H1 (cell line): ENCODE results near the gene DAPK2. TPM values are rescaled to one million over a fixed set of nuclear protein-coding genes. Genes with fewer than 3 reads are reported as not detected.

Experiments
- CTCF ChIA-PET: fragments of 300-600 bp; sonication (Branson Sonifier 250); formaldehyde crosslinking; loops from one replicate; lab custom pipeline; 2021; ENCODE audit not compliant: partially characterized antibody; lab: Charles Lee
- POLR2A ChIA-PET: fragments of 300-600 bp; sonication (Branson Sonifier 250); formaldehyde crosslinking; loops from one replicate; lab custom pipeline; 2021; ENCODE audit warnings: inconsistent platforms; ENCODE audit not compliant: partially characterized antibody; lab: Charles Lee
- DNase-seq, 2 experiments: peaks; one replicate each; pipeline versions ENCODE4 v3.0.0 to v3.0.0-alpha.2; 2010 to 2022; ENCODE audit warnings: low spot score in 2 of 2, low read depth in 1 of 2, mixed read lengths in 1 of 2
- FAIRE-seq: peaks from 2 replicates; lab custom pipeline; 2011; peaks lifted over from hg19 to GRCh38; lab: Jason Lieb, UNC
- H2AFZ ChIP-seq: 2 replicates; pipeline ENCODE4 v1.8.1; 2012; ENCODE audit warnings: low read length, inconsistent platforms
- H2AK5ac ChIP-seq: 2 replicates; pipeline ENCODE4 v1.6.1; 2013; ENCODE audit warnings: low read depth, low read length
- H2BK120ac ChIP-seq: replicated peaks from 2 replicates; pipeline ENCODE3; 2013; ENCODE audit warnings: low read depth, low read length, inconsistent platforms
- H2BK12ac ChIP-seq: 2 replicates; pipeline ENCODE4 v1.6.1; 2013; ENCODE audit warnings: low read depth, low read length
- H2BK15ac ChIP-seq: 2 replicates; pipeline ENCODE4 v1.6.1; 2013; ENCODE audit warnings: low read length
- H2BK20ac ChIP-seq: 2 replicates; pipeline ENCODE4 v1.6.1; 2013; ENCODE audit warnings: low read length
- H2BK5ac ChIP-seq: 2 replicates; pipeline ENCODE4 v1.6.1; 2013; ENCODE audit warnings: low read depth, low read length
- H3K14ac ChIP-seq: 2 replicates; pipeline ENCODE4 v1.6.1; 2013; ENCODE audit warnings: inconsistent platforms; ENCODE audit not compliant: insufficient read length
- H3K18ac ChIP-seq: 2 replicates; pipeline ENCODE4 v1.6.1; 2013; ENCODE audit warnings: low read length; ENCODE audit errors: extremely low read depth
- H3K23ac ChIP-seq: 2 replicates; pipeline ENCODE4 v1.6.1; 2013; ENCODE audit warnings: inconsistent platforms; ENCODE audit not compliant: insufficient read length
- H3K23me2 ChIP-seq: 2 replicates; pipeline ENCODE4 v1.6.1; 2013; ENCODE audit warnings: low read depth, low read length
- H3K27ac ChIP-seq: 2 replicates; pipeline ENCODE4 v1.6.1; 2011; ENCODE audit warnings: low read depth, low read length, inconsistent platforms
- H3K27me3 ChIP-seq, 4 experiments: replicated peaks in 1 of 4; 1 replicate in 1 of 4; 2 replicates in 3 of 4; pipeline versions ENCODE4 v1.6.1 to v1.8.1; 2011 to 2013; ENCODE audit warnings: low read length in 3 of 4, mild to moderate bottlenecking in 3 of 4, inconsistent platforms in 2 of 4, mixed read lengths in 2 of 4, moderate library complexity in 1 of 4; ENCODE audit not compliant: control insufficient read depth in 3 of 4, insufficient read depth in 3 of 4; ENCODE audit errors: extremely low read depth in 1 of 4
- H3K36me3 ChIP-seq, 4 experiments: 2 replicates each; pipeline versions ENCODE4 v1.6.1 to v1.8.1; 2011 to 2013; ENCODE audit warnings: mild to moderate bottlenecking in 4 of 4, low read length in 3 of 4, moderate library complexity in 2 of 4, control low read depth in 1 of 4, inconsistent platforms in 1 of 4; ENCODE audit not compliant: insufficient read depth in 4 of 4, control insufficient read depth in 2 of 4
- H3K4ac ChIP-seq: replicated peaks from 2 replicates; pipeline ENCODE3; 2013; ENCODE audit warnings: low read length, low read depth, mixed read lengths, inconsistent platforms; ENCODE audit not compliant: insufficient read length
- H3K4me1 ChIP-seq, 4 experiments: replicated peaks in 1 of 4; 1 replicate in 1 of 4; 2 replicates in 3 of 4; pipeline versions ENCODE4 v1.6.1 to v1.8.1; 2011 to 2013; ENCODE audit warnings: low read length in 3 of 4, inconsistent platforms in 2 of 4, mixed read lengths in 1 of 4; ENCODE audit not compliant: insufficient read depth in 4 of 4, control insufficient read depth in 3 of 4
- H3K4me2 ChIP-seq, 2 experiments: 2 replicates each; pipeline versions ENCODE4 v1.6.1 to v1.8.1; 2011 to 2013; ENCODE audit warnings: low read depth in 2 of 2, low read length in 2 of 2, control low read depth in 1 of 2, inconsistent platforms in 1 of 2, mild to moderate bottlenecking in 1 of 2; ENCODE audit not compliant: insufficient read depth in 1 of 2
- H3K4me3 ChIP-seq, 4 experiments: fragments of 200-600, 300-600 bp in 1 of 4; sonication (generic), shearing (Covaris generic), sonication (Bioruptor Twin) in 1 of 4; 2 replicates each; pipeline versions ENCODE4 v1.5.1 to v1.8.1; 2011 to 2016; ENCODE audit warnings: low read length in 4 of 4, low read depth in 3 of 4, control low read depth in 2 of 4, inconsistent platforms in 2 of 4, mild to moderate bottlenecking in 2 of 4, mixed read lengths in 1 of 4, moderate library complexity in 1 of 4; ENCODE audit not compliant: insufficient read depth in 2 of 4; ENCODE audit errors: extremely low read depth in 1 of 4
- H3K56ac ChIP-seq: replicated peaks from 2 replicates; pipeline ENCODE3; 2013; ENCODE audit warnings: low read depth, mild to moderate bottlenecking, mixed read lengths, low read length, inconsistent platforms; ENCODE audit not compliant: insufficient read length
- H3K79me1 ChIP-seq: 2 replicates; pipeline ENCODE4 v1.6.1; 2013; ENCODE audit warnings: low read depth, low read length, control low read depth
- H3K79me2 ChIP-seq, 2 experiments: 2 replicates each; pipeline versions ENCODE4 v1.6.1 to v1.8.1; 2012 to 2013; ENCODE audit warnings: low read length in 2 of 2, mild to moderate bottlenecking in 2 of 2, inconsistent platforms in 1 of 2; ENCODE audit not compliant: insufficient read depth in 2 of 2, control insufficient read depth in 1 of 2
- H3K9ac ChIP-seq, 4 experiments: replicated peaks in 1 of 4; 1 replicate in 1 of 4; 2 replicates in 3 of 4; pipeline versions ENCODE4 v1.6.1 to v1.8.1; 2011 to 2013; ENCODE audit warnings: low read depth in 3 of 4, low read length in 3 of 4, control low read depth in 2 of 4, mild to moderate bottlenecking in 2 of 4, moderate library complexity in 2 of 4, inconsistent platforms in 1 of 4; ENCODE audit errors: extremely low read depth in 1 of 4
- H3K9me3 ChIP-seq, 2 experiments: 2 replicates each; pipeline versions ENCODE4 v1.6.1 to v1.8.1; 2012 to 2013; ENCODE audit warnings: mild to moderate bottlenecking in 2 of 2, moderate library complexity in 2 of 2, control low read depth in 1 of 2, inconsistent platforms in 1 of 2, low read depth in 1 of 2, low read length in 1 of 2, mixed read lengths in 1 of 2; ENCODE audit not compliant: insufficient read depth in 2 of 2
- H4K20me1 ChIP-seq, 2 experiments: replicated peaks in 1 of 2; 2 replicates each; pipeline versions ENCODE3 to v1.8.1; 2011 to 2013; ENCODE audit warnings: inconsistent platforms in 2 of 2, low read length in 2 of 2, mild to moderate bottlenecking in 1 of 2; ENCODE audit not compliant: insufficient read depth in 2 of 2, control insufficient read depth in 1 of 2
- H4K5ac ChIP-seq: 2 replicates; pipeline ENCODE4 v1.6.1; 2013; ENCODE audit warnings: low read length, low read depth, mixed read lengths, inconsistent platforms; ENCODE audit not compliant: insufficient read length
- H4K8ac ChIP-seq: 2 replicates; pipeline ENCODE4 v1.8.0; 2013; ENCODE audit warnings: mild to moderate bottlenecking, moderate library complexity, low read length, inconsistent platforms; ENCODE audit not compliant: insufficient read depth; ENCODE audit errors: extremely low read depth
- H4K91ac ChIP-seq: replicated peaks from 2 replicates; pipeline ENCODE3; 2013; ENCODE audit warnings: low read length, mixed read lengths, inconsistent platforms; ENCODE audit not compliant: insufficient read length
- ATF3 ChIP-seq: IDR thresholded peaks from 2 replicates; pipeline ENCODE4 v1.6.1; 2011; ENCODE audit warnings: low read depth, mild to moderate bottlenecking, low read length; ENCODE audit not compliant: insufficient read depth
- BCL11A ChIP-seq, 2 experiments: IDR thresholded peaks; one replicate each; pipeline ENCODE4 v1.6.1; 2011; ENCODE audit warnings: low read depth in 2 of 2, low read length in 2 of 2, mild to moderate bottlenecking in 2 of 2
- KDM1A ChIP-seq: fragments of 200-600, 300-600 bp; sonication (generic); IDR thresholded peaks from 2 replicates; pipeline ENCODE4 v1.7.1; 2016; ENCODE audit warnings: mild to moderate bottlenecking, low read length, borderline replicate concordance
- KDM4A ChIP-seq: IDR thresholded peaks from one replicate; pipeline ENCODE4 v1.7.1; 2012; ENCODE audit warnings: low read depth, mild to moderate bottlenecking, moderate library complexity, low read length, inconsistent platforms; ENCODE audit not compliant: severe bottlenecking
- NANOG ChIP-seq: IDR thresholded peaks from 2 replicates; pipeline ENCODE4 v1.6.1; 2011; ENCODE audit warnings: low read length, low read depth, mild to moderate bottlenecking, inconsistent platforms; ENCODE audit not compliant: insufficient read depth, poor library complexity, severe bottlenecking
- PHF8 ChIP-seq: fragments of 200-600 bp; sonication (generic); conservative IDR thresholded peaks from 2 replicates; pipeline ENCODE4 v1.7.1; 2012; ENCODE audit warnings: low read depth, mild to moderate bottlenecking, inconsistent platforms, low read length, moderate library complexity
- RAD21 ChIP-seq, 2 experiments: IDR thresholded peaks in 1 of 2; conservative IDR thresholded peaks in 1 of 2; 2 replicates each; pipeline ENCODE4 v1.6.1; 2011; ENCODE audit warnings: low read depth in 2 of 2, low read length in 2 of 2, improper control_type of control experiment in 1 of 2, inconsistent platforms in 1 of 2, mild to moderate bottlenecking in 1 of 2, moderate library complexity in 1 of 2
- SUZ12 ChIP-seq: fragments of 200-600 bp; sonication (generic); IDR thresholded peaks from 2 replicates; pipeline ENCODE4 v1.6.1; 2012; ENCODE audit warnings: mild to moderate bottlenecking, inconsistent platforms, low read length, moderate library complexity, mixed read lengths
- ZNF274 ChIP-seq: IDR thresholded peaks from 2 replicates; pipeline ENCODE4 v1.7.0; 2012; ENCODE audit warnings: low read length, borderline replicate concordance; ENCODE audit errors: extremely low read depth
- WGBS, 2 experiments: shearing (Covaris generic) in 1 of 2; methylation state at CpG; one replicate each; pipeline versions ENCODE4 v1.1.6 to v1.1.7; 2013 to 2015; ENCODE audit warnings: low lambda C conversion rate in 2 of 2, mixed read lengths in 2 of 2, inconsistent platforms in 1 of 2, low coverage in 1 of 2, missing lambda C conversion rate in 1 of 2; ENCODE audit not compliant: insufficient replicate concordance in 2 of 2, insufficient coverage in 1 of 2, insufficient read length in 1 of 2; ENCODE audit errors: extremely low coverage in 1 of 2, missing lambda C conversion rate in 1 of 2; 5-methylcytosine and 5-hydroxymethylcytosine counted together
- polyA plus RNA-seq, 7 experiments: library from polyadenylated mRNA; depleted of rRNA in 3 of 7; stranded (reverse) in 5 of 7; unstranded in 2 of 7; fragments of >200 nt in 5 of 7; fragments of 200-250 nt in 2 of 7; gene quantifications; 1 replicate in 5 of 7; 2 replicates in 1 of 7; 4 replicates in 1 of 7; pipeline versions ENCODE4 v1.2.1 to v1.2.3, GENCODE V29; 2011 to 2013; ENCODE audit warnings: missing spikeins in 2 of 7, mixed read lengths in 2 of 7
- total RNA-seq: library from RNA; stranded (reverse); fragmentation: NEBNext Ultra II Directional; extraction: Animal tissue kit (Norgen Biotek cat#: 25700); gene quantifications from 2 replicates; pipeline ENCODE4 v1.2.1, GENCODE V29; 2021

Gene DAPK2
- total and polyA plus RNA-seq, 2 of the 8 experiments (the other 6 are each of a cell fraction or from before 2014, with no cell fraction given): 1.8 to 2.9 TPM

GRCh38 chr15:63895194-63895593 is 151.1 kb downstream of the DAPK2 start:
- Histone ChIP-seq H4K91ac (no peak overlapping the region), H4K20me1 (no peaks in the 10 kb centered on the region), H3K9ac (no peak overlapping the region), H3K27ac (no peak overlapping the region), H2BK12ac (no peak overlapping the region), H2AFZ (no peak overlapping the region), H3K27me3 (no peaks in the 10 kb centered on the region), H2BK120ac (no peak overlapping the region), H3K23ac (no peak overlapping the region), H3K56ac (no peak overlapping the region), H3K4me1 (peaks cover 0 to 8% (median 0%) of the 10 kb centered on the region in 4 experiments; a peak in 1 of 7 replicates), H3K23me2 (no peaks in the 10 kb centered on the region), H2BK5ac (no peak overlapping the region), H4K8ac (no peak overlapping the region), H3K9me3 (no peaks in the 10 kb centered on the region), H2AK5ac (no peak overlapping the region), H2BK20ac (no peak overlapping the region), H3K79me1 (no peaks in the 10 kb centered on the region), H3K14ac (no peak overlapping the region), H3K4me3 (no peak overlapping the region), H4K5ac (no peak overlapping the region), H3K18ac (no peak overlapping the region), H3K79me2 (no peaks in the 10 kb centered on the region), H2BK15ac (no peak overlapping the region), H3K4ac (no peak overlapping the region), H3K4me2 (no peak overlapping the region), H3K36me3 (no peaks in the 10 kb centered on the region)
- TF ChIP-seq RAD21 (IDR thresholded peaks at IDR 0.05 in 1 of 2, conservative IDR thresholded peaks at IDR 0.05 in 1 of 2; ENCODE audit: low read depth in 2 of 2, low read length in 2 of 2) (no peak), SUZ12 (no peak), ZNF274 (no peak), BCL11A (IDR thresholded peaks at IDR 0.05; ENCODE audit: low read depth in 2 of 2, low read length in 2 of 2) (no peak), KDM1A (no peak), KDM4A (no peak), PHF8 (no peak), NANOG (no peak), ATF3 (no peak)
- FAIRE-seq: no peak
- 90% methylated on average over 6 of the region's 6 CpGs; no CpG with 5 or more reads in 1 of the 2 experiments for WGBS, 2 experiments
- ChIA-PET POLR2A (interaction anchor here (0.5 to 1.2 kb wide), 3 partner anchors 45 to 198 kb away, joined by 3 read pairs; no protein-coding TSS in a partner anchor), CTCF (interaction anchor here (0.6 to 7.8 kb wide), 13 partner anchors 14 to 184 kb away, joined by 3 to 74 read pairs (median 5); no protein-coding TSS in a partner anchor)
- no peak for DNase-seq
